ENCODE measurements around the gene OPRM1.

GRCh38 chr6:154280521-154280920 lies 241.5 kb downstream of the OPRM1 start:
- TF ChIP-seq POLR2AphosphoS5 (IDR thresholded peaks at IDR 0.05; ENCODE audit: low read depth, low read length) (no peak), FOXP2 (optimal IDR thresholded peaks at IDR 0.05; ENCODE audit: borderline replicate concordance, extremely low read depth, extremely low read length, insufficient read depth) (no peak), SIN3A (IDR thresholded peaks at IDR 0.05; ENCODE audit: borderline replicate concordance, insufficient read depth, low read length) (no peak), TAF1 (IDR thresholded peaks at IDR 0.05; ENCODE audit: borderline replicate concordance, insufficient read depth, low read length) (no peak)
